A549 (cell line): ENCODE results near the gene TACR3.

Experiments used
- CHD2 ChIP-seq: fragments of 150-350 bp; IDR thresholded peaks from 2 replicates; pipeline ENCODE4 v1.6.1; 2014; ENCODE audit warnings: low read length; ENCODE audit not compliant: partially characterized antibody
- CTCF ChIP-seq: fragments of >200 bp; sonication (Bioruptor Twin); formaldehyde crosslinking; IDR thresholded peaks from 3 replicates; pipeline ENCODE4 v1.5.1; 2016
- ELK1 ChIP-seq: fragments of 150-350 bp; IDR thresholded peaks from 2 replicates; pipeline ENCODE4 v1.6.1; 2014; ENCODE audit warnings: low read depth, mild to moderate bottlenecking, low read length
- EP300 ChIP-seq, 2 experiments: fragments of >200 bp; sonication (Bioruptor Twin); formaldehyde crosslinking; IDR thresholded peaks; 2 replicates in 1 of 2; 3 replicates in 1 of 2; pipeline ENCODE4 v1.6.1; 2016 to 2017
- HDAC2 ChIP-seq: fragments of 200-600 bp; sonication (generic); IDR thresholded peaks from 2 replicates; pipeline ENCODE4 v1.6.1; 2016
- KDM1A ChIP-seq: fragments of 200-600 bp; sonication (generic); IDR thresholded peaks from 2 replicates; pipeline ENCODE4 v1.6.1; 2016; ENCODE audit warnings: low read depth, mild to moderate bottlenecking
- KDM5A ChIP-seq: fragments of 200-600 bp; sonication (generic); IDR thresholded peaks from 2 replicates; pipeline ENCODE4 v1.6.1; 2016; ENCODE audit warnings: antibody characterized with exemption, mild to moderate bottlenecking
- POLR2A ChIP-seq: IDR thresholded peaks from 2 replicates; pipeline ENCODE4 v1.6.1; 2012; ENCODE audit warnings: mild to moderate bottlenecking, low read length
- RFX5 ChIP-seq: fragments of 450-650 bp; IDR thresholded peaks from 2 replicates; pipeline ENCODE4 v1.7.1; 2014; ENCODE audit warnings: antibody characterized with exemption, mild to moderate bottlenecking, moderate library complexity
- SMC3 ChIP-seq: fragments of >200 bp; sonication (Bioruptor Twin); formaldehyde crosslinking; IDR thresholded peaks from 3 replicates; pipeline ENCODE4 v1.6.1; 2018; ENCODE audit warnings: inconsistent platforms
- USF2 ChIP-seq: fragments of 450-650 bp; IDR thresholded peaks from 2 replicates; pipeline ENCODE4 v1.6.1; 2014; ENCODE audit warnings: antibody characterized with exemption

DNA sequence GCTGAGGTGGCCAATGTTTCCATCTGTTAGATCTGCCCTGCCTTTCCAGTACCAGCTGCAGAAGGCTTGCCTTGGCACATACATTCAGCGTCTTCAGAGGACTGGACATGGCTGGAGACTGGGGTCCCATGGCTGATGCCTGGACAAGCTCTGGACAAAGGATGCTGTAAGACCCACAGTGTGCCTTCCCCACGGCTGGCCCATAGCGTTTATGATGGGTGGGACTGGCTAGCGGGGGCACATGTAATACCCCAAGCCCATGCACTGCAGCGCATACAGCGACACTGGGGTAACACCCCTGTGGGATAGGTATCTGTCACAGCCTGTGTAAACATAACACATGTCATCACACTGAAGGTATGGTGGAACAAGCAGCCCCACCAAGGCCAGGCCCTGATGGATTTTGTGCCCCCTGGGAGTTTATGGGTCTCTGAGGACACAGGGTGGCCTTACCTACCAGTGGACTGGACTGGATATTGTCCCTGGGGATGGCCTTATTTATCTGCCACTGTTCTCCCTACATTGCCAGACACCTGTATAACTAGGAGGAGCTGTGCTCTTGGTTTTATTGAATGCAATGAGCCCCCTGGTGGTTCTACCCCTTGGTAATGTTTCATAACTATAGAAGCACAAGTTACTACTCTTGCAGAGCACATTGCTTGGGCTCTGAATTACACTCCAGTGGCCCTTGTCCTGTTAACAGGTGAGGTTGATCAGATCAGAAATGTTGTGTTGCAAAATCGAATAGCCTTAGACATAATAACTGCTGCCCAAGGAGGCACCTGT is 34.3 kb upstream of the TACR3 start:
- TF ChIP-seq CTCF, result no peak
- no peak for TF ChIP-seq RFX5
- no peak for TF ChIP-seq HDAC2
- no peak for TF ChIP-seq USF2
- TF ChIP-seq CHD2, result no peak
- TF ChIP-seq ELK1, result no peak
- TF ChIP-seq EP300 (IDR thresholded peaks at IDR 0.05), result no peak
- no peak for TF ChIP-seq KDM5A
- TF ChIP-seq KDM1A, result no peak
- no peak for TF ChIP-seq SMC3
- TF ChIP-seq POLR2A, result no peak
